ENCODE measurements around the gene CEP83.

DNA sequence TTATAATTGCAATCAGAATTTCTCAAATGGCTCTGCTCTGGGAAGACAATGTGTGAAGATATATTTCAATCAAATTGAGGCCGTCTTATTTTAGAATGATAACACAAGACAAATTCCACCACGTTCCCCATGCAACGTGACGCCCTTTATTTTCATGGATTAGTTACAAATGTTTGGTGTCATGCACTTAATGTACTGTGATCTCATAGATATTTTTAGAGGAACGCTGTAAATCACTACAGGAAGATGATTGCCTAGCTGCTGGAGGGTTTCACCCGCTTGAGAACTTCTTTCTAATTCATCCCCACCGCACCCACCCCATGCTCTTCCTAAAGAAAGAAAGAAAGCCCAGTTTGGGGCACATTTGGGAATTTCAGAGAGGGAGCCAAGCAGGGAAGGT is 194.1 kb downstream of the CEP83 start:
- TF ChIP-seq, protein P1, sequence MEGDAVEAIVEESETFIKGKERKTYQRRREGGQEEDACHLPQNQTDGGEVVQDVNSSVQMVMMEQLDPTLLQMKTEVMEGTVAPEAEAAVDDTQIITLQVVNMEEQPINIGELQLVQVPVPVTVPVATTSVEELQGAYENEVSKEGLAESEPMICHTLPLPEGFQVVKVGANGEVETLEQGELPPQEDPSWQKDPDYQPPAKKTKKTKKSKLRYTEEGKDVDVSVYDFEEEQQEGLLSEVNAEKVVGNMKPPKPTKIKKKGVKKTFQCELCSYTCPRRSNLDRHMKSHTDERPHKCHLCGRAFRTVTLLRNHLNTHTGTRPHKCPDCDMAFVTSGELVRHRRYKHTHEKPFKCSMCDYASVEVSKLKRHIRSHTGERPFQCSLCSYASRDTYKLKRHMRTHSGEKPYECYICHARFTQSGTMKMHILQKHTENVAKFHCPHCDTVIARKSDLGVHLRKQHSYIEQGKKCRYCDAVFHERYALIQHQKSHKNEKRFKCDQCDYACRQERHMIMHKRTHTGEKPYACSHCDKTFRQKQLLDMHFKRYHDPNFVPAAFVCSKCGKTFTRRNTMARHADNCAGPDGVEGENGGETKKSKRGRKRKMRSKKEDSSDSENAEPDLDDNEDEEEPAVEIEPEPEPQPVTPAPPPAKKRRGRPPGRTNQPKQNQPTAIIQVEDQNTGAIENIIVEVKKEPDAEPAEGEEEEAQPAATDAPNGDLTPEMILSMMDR (IDR thresholded peaks at IDR 0.05): no peak
- no peak for TF ChIP-seq POLR2A (IDR thresholded peaks at IDR 0.05)
